Neural progenitor cell (in vitro differentiated cells): ENCODE data around the gene ZFP69B.

Source experiments
- CTCF ChIP-seq: fragments of 200-600 bp; sonication (generic); IDR thresholded peaks from 2 replicates; pipeline ENCODE4 v1.5.1; 2017; ENCODE audit warnings: antibody characterized with exemption, mild to moderate bottlenecking
- EZH2 ChIP-seq: fragments of 200-600 bp; sonication (generic); IDR thresholded peaks from 2 replicates; pipeline ENCODE4 v1.6.1; 2017; ENCODE audit warnings: antibody characterized with exemption, mild to moderate bottlenecking, moderate library complexity
- EZH2phosphoT487 ChIP-seq: fragments of 200-600 bp; sonication (generic); IDR thresholded peaks from 2 replicates; pipeline ENCODE4 v1.6.1; 2017; ENCODE audit warnings: antibody characterized with exemption

- TF ChIP-seq CTCF (no peak), EZH2phosphoT487 (no peak), EZH2 (no peak)
Measured at GRCh38 chr1:40401473-40402201, 48.6 kb upstream of the ZFP69B start.
